Measurements from ENCODE around the gene TSPAN16. TPM values are rescaled to one million over a fixed set of nuclear protein-coding genes. Genes with fewer than 3 reads are reported as not detected.
"Not testable (repeated sequence)": the region's sequence is repeated elsewhere in the genome, so short reads cannot be mapped to it uniquely, and the experiment has no call there.

Gene TSPAN16
- total RNA-seq, 1 donor from 2014 or later = not detected

- DNase-seq (ENCODE audit: low spot score in 2 of 2) (no peak), FAIRE-seq (no peak)
These were observed 42.8 kb downstream of the TSPAN16 start for GRCh38 chr19:11338569-11339253.

GRCh38 chr19:11339254-11340098 is 43.5 kb downstream of the TSPAN16 start, which contains the start of gene RAB3D:
Gene RAB3D (minus strand): TSS chr19:11339657. CDS start chr19:11337399, 2,258 bp downstream.
- DNase-seq (ENCODE audit: low spot score in 2 of 2) (peak; percentile 85 to 94), FAIRE-seq (no peak)

GRCh38 chr19:11340099-11340467 is 44.1 kb downstream of the TSPAN16 start:
- not testable (repeated sequence) for DNase-seq (ENCODE audit: low spot score in 2 of 2); FAIRE-seq

- FAIRE-seq (no peak), DNase-seq (ENCODE audit: low spot score in 2 of 2) (no peak)
These were observed 46.5 kb downstream of the TSPAN16 start for GRCh38 chr19:11342429-11342828.

GRCh38 chr19:11345122-11345803 is 49.3 kb downstream of the TSPAN16 start:
- DNase-seq (ENCODE audit: low spot score in 2 of 2) = no peak
- no peak for FAIRE-seq

- DNase-seq (ENCODE audit: low spot score in 2 of 2) (peak; percentile 88 to 93), FAIRE-seq (peak; percentile 96)
These were observed 50.4 kb downstream of the TSPAN16 start, which contains the start of the genes CCDC159 and TMEM205 for GRCh38 chr19:11346104-11346940. Gene CCDC159 (plus strand): TSS chr19:11346519. CDS start chr19:11346607, 88 bp downstream. Gene TMEM205 (minus strand): TSS chr19:11346268. CDS start chr19:11345619, 649 bp downstream.

GRCh38 chr19:11347546-11348039 is 51.6 kb downstream of the TSPAN16 start:
- FAIRE-seq = no peak

GRCh38 chr19:11349171-11349570 is 53.2 kb downstream of the TSPAN16 start:
- no peak for DNase-seq (ENCODE audit: low spot score in 2 of 2)
- no peak for FAIRE-seq

More at GRCh38 chr19:11347546-11348039, 51.6 kb downstream of the TSPAN16 start:
- DNase-seq (ENCODE audit: low spot score in 2 of 2) = no peak

GRCh38 chr19:11354102-11354501 is 58.1 kb downstream of the TSPAN16 start:
- FAIRE-seq = not testable (repeated sequence)

GRCh38 chr19:11355160-11356073 is 59.5 kb downstream of the TSPAN16 start, which contains the start of gene PLPPR2:
Gene PLPPR2 (plus strand): TSS chr19:11355432. CDS start chr19:11357674, 2,242 bp downstream.
- DNase-seq (ENCODE audit: low spot score in 2 of 2) (peak; percentile 85 to 97), FAIRE-seq (no peak)

More at GRCh38 chr19:11354102-11354501, 58.1 kb downstream of the TSPAN16 start:
- DNase-seq (ENCODE audit: low spot score in 2 of 2) = not testable (repeated sequence)

GRCh38 chr19:11356074-11356397 is 60.1 kb downstream of the TSPAN16 start:
- DNase-seq (ENCODE audit: low spot score in 2 of 2) (no peak), FAIRE-seq (no peak)

GRCh38 chr19:11356676-11357550 is 61.0 kb downstream of the TSPAN16 start:
- DNase-seq (ENCODE audit: low spot score in 2 of 2) (no peak), FAIRE-seq (no peak)

GRCh38 chr19:11359421-11359820 is 63.5 kb downstream of the TSPAN16 start:
- no peak for DNase-seq (ENCODE audit: low spot score in 2 of 2)
- FAIRE-seq = no peak

GRCh38 chr19:11361037-11361770 is 65.2 kb downstream of the TSPAN16 start:
- DNase-seq (ENCODE audit: low spot score in 2 of 2) (no peak), FAIRE-seq (no peak)

- DNase-seq (ENCODE audit: low spot score in 2 of 2) = no peak
- no peak for FAIRE-seq
These were observed 66.1 kb downstream of the TSPAN16 start for GRCh38 chr19:11361771-11362731.

GRCh38 chr19:11363881-11364280 is 67.9 kb downstream of the TSPAN16 start:
- FAIRE-seq = no peak
- no peak for DNase-seq (ENCODE audit: low spot score in 2 of 2)

All from frontal cortex (tissue), 4 donors.